Smooth muscle cell (in vitro differentiated cells): ENCODE measurements around the gene ZNF101. TPM values are rescaled to one million over a fixed set of nuclear protein-coding genes. Genes with fewer than 3 reads are reported as not detected.
A peak's percentile ranks its signal among the peaks of the same experiment; 100 is the strongest.

Experiments used
- DNase-seq: peaks from one replicate; lab custom pipeline; 2025; ENCODE audit not compliant: unreplicated experiment; lab: John Stamatoyannopoulos, UW
- H2AFZ ChIP-seq: fragments of 200-600 bp; sonication (generic); 2 replicates; pipeline ENCODE4 v1.6.0; 2016; ENCODE audit warnings: antibody characterized with exemption, low read depth, mild to moderate bottlenecking
- H3F3A ChIP-seq: fragments of 200-600 bp; sonication (generic); 2 replicates; pipeline ENCODE4 v1.6.0; 2017; ENCODE audit warnings: antibody characterized with exemption, low read depth
- H3K27ac ChIP-seq: fragments of 200-600 bp; sonication (generic); 2 replicates; pipeline ENCODE4 v1.5.1; 2016; ENCODE audit warnings: low read depth, mild to moderate bottlenecking
- H3K27me3 ChIP-seq: fragments of 200-600 bp; sonication (generic); 2 replicates; pipeline ENCODE4 v1.6.1; 2016; ENCODE audit warnings: low read depth, mild to moderate bottlenecking
- H3K36me3 ChIP-seq: fragments of 200-600 bp; sonication (generic); 2 replicates; pipeline ENCODE4 v1.5.1; 2016; ENCODE audit warnings: low read depth
- H3K4me1 ChIP-seq: fragments of 200-600 bp; sonication (generic); 2 replicates; pipeline ENCODE4 v1.5.1; 2016; ENCODE audit warnings: low read depth
- H3K4me2 ChIP-seq: fragments of 200-600 bp; sonication (generic); 2 replicates; pipeline ENCODE4 v1.6.0; 2016; ENCODE audit warnings: mild to moderate bottlenecking
- H3K4me3 ChIP-seq: fragments of 200-600 bp; sonication (generic); 2 replicates; pipeline ENCODE4 v1.5.1; 2016; ENCODE audit warnings: mild to moderate bottlenecking
- H3K79me2 ChIP-seq: fragments of 200-600 bp; sonication (generic); 2 replicates; pipeline ENCODE4 v1.6.0; 2016; ENCODE audit warnings: low read depth, mild to moderate bottlenecking
- H3K9ac ChIP-seq: fragments of 200-600 bp; sonication (generic); 2 replicates; pipeline ENCODE4 v1.6.0; 2016; ENCODE audit warnings: low read depth
- H3K9me3 ChIP-seq: fragments of 200-600 bp; sonication (generic); replicated peaks from 2 replicates; pipeline ENCODE4 v1.5.1; 2016; ENCODE audit warnings: low read depth
- H4K20me1 ChIP-seq: fragments of 200-600 bp; sonication (generic); 2 replicates; pipeline ENCODE4 v1.6.0; 2016; ENCODE audit warnings: low read depth
- CTCF ChIP-seq: fragments of 200-600 bp; sonication (generic); IDR thresholded peaks from 2 replicates; pipeline ENCODE4 v1.5.1; 2017; ENCODE audit warnings: borderline replicate concordance, mild to moderate bottlenecking, antibody characterized with exemption; ENCODE audit not compliant: insufficient read depth, poor library complexity, severe bottlenecking
- WGBS: methylation state at CpG from one replicate; pipeline ENCODE4 v1.1.7; 2016; ENCODE audit warnings: low lambda C conversion rate; 5-methylcytosine and 5-hydroxymethylcytosine counted together
- polyA plus RNA-seq: library from polyadenylated mRNA; unstranded; fragments of >200 nt; fragmentation: Nextera tagmentation; extraction: Ambion mirVana; gene quantifications from 2 replicates; pipeline ENCODE4 v1.2.1, GENCODE V29; 2016
- total RNA-seq: library from RNA; depleted of rRNA; stranded (reverse); fragments of >200 nt; gene quantifications from 2 replicates; pipeline ENCODE4 v1.2.3, GENCODE V29; 2014

The ZNF101 gene
- total and polyA plus RNA-seq, 2 experiments from 2014 or later = 0.83 to 5.4 TPM

- no peaks in the 10 kb centered on the region for H3K27me3 ChIP-seq
- H4K20me1 ChIP-seq = peaks cover 31% of the 10 kb centered on the region
- H3F3A ChIP-seq = no peaks in the 10 kb centered on the region
- H2AFZ ChIP-seq = no peak overlapping the region
- TF ChIP-seq CTCF = no peak
- no peak overlapping the region for H3K27ac ChIP-seq
- WGBS = 94% methylated on average over 17 of the region's 17 CpGs
- H3K4me1 ChIP-seq = peaks cover 15% of the 10 kb centered on the region
- H3K4me3 ChIP-seq = no peak overlapping the region
- no peak overlapping the region for H3K9ac ChIP-seq
- no peak overlapping the region for H3K4me2 ChIP-seq
- H3K9me3 ChIP-seq = no peaks in the 10 kb centered on the region
- H3K79me2 ChIP-seq = peaks cover 34% of the 10 kb centered on the region
- DNase-seq = no peak
- H3K36me3 ChIP-seq = no peaks in the 10 kb centered on the region
Measured at GRCh38 chr19:19659646-19660245, 8.9 kb upstream of the ZNF101 start.

GRCh38 chr19:19661141-19661674 lies 7.4 kb upstream of the ZNF101 start:
- no peak overlapping the region for H3K9ac ChIP-seq
- H3K9me3 ChIP-seq = no peaks in the 10 kb centered on the region
- H3K4me2 ChIP-seq = no peak overlapping the region
- 87% methylated on average over 9 of the region's 10 CpGs for whole genome bisulfite sequencing
- no peaks in the 10 kb centered on the region for H3K27me3 ChIP-seq
- H3K4me1 ChIP-seq = peaks cover 15% of the 10 kb centered on the region
- H3K27ac ChIP-seq = no peak overlapping the region
- no peak overlapping the region for H2AFZ ChIP-seq
- no peaks in the 10 kb centered on the region for H3K36me3 ChIP-seq
- TF ChIP-seq CTCF = no peak
- no peaks in the 10 kb centered on the region for H3F3A ChIP-seq
- H3K79me2 ChIP-seq = peaks cover 34% of the 10 kb centered on the region
- peaks cover 31% of the 10 kb centered on the region for H4K20me1 ChIP-seq
- no peak overlapping the region for H3K4me3 ChIP-seq
- DNase-seq = no peak

- Histone ChIP-seq H3K27ac (no peak overlapping the region), H4K20me1 (peaks cover 31% of the 10 kb centered on the region), H3K79me2 (peaks cover 34% of the 10 kb centered on the region), H3F3A (no peaks in the 10 kb centered on the region), H3K4me2 (peak overlapping the region; percentile 95), H3K4me3 (no peak overlapping the region), H3K36me3 (no peaks in the 10 kb centered on the region), H3K9ac (no peak overlapping the region), H3K4me1 (peaks cover 15% of the 10 kb centered on the region), H3K9me3 (no peaks in the 10 kb centered on the region), H2AFZ (no peak overlapping the region), H3K27me3 (no peaks in the 10 kb centered on the region)
- 87% methylated on average over 18 of the region's 18 CpGs for WGBS
- no peak for DNase-seq
- TF ChIP-seq CTCF = no peak
Measured at GRCh38 chr19:19661675-19662251, 6.9 kb upstream of the ZNF101 start.
